Measurements from ENCODE around the gene LBR.

The LBR gene

GRCh38 chr1:225407755-225408154 is 20.1 kb downstream of the LBR start:
- H3K9me3 ChIP-seq (ENCODE audit: low read length), result no peaks in the 10 kb centered on the region
- peaks cover 98% of the 10 kb centered on the region for H3K36me3 ChIP-seq (ENCODE audit: insufficient read depth, low read length)
- H3K79me2 ChIP-seq (ENCODE audit: insufficient read depth, low read length), result no peaks in the 10 kb centered on the region
- H4K20me1 ChIP-seq (ENCODE audit: insufficient read depth, low read length), result no peaks in the 10 kb centered on the region
- H3K27me3 ChIP-seq (ENCODE audit: insufficient read depth, low read length), result no peaks in the 10 kb centered on the region
- no peak overlapping the region for H3K9ac ChIP-seq (ENCODE audit: low read length)
- H3F3A ChIP-seq (ENCODE audit: insufficient read depth, low read length), result no peaks in the 10 kb centered on the region
- no peak overlapping the region for H3K4me3 ChIP-seq (ENCODE audit: low read depth, low read length, poor library complexity, severe bottlenecking)
- TF ChIP-seq EZH2 (IDR thresholded peaks at IDR 0.05; ENCODE audit: borderline replicate concordance, low read length) (no peak), CTCF (IDR thresholded peaks at IDR 0.05; ENCODE audit: low read length) (no peak)
- H3K9me2 ChIP-seq (ENCODE audit: low read depth, low read length), result no peaks in the 10 kb centered on the region
- no peak overlapping the region for H3K27ac ChIP-seq (ENCODE audit: low read depth, low read length, poor library complexity, severe bottlenecking)
- H3K4me1 ChIP-seq (ENCODE audit: insufficient read depth, low read length, severe bottlenecking), result no peaks in the 10 kb centered on the region
- H2AFZ ChIP-seq (ENCODE audit: low read length), result no peak overlapping the region
- no peak overlapping the region for H3K4me2 ChIP-seq (ENCODE audit: low read length)

- no peak overlapping the region for H2AFZ ChIP-seq (ENCODE audit: low read length)
- H3K9me3 ChIP-seq (ENCODE audit: low read length), result no peaks in the 10 kb centered on the region
- TF ChIP-seq CTCF (IDR thresholded peaks at IDR 0.05; ENCODE audit: low read length), result no peak
- TF ChIP-seq EZH2 (IDR thresholded peaks at IDR 0.05; ENCODE audit: borderline replicate concordance, low read length), result no peak
- H3K4me2 ChIP-seq (ENCODE audit: low read length), result no peak overlapping the region
- no peak overlapping the region for H3K9ac ChIP-seq (ENCODE audit: low read length)
- no peaks in the 10 kb centered on the region for H3K9me2 ChIP-seq (ENCODE audit: low read depth, low read length)
- no peaks in the 10 kb centered on the region for H3K4me1 ChIP-seq (ENCODE audit: insufficient read depth, low read length, severe bottlenecking)
- H3K4me3 ChIP-seq (ENCODE audit: low read depth, low read length, poor library complexity, severe bottlenecking), result no peak overlapping the region
- H3K27ac ChIP-seq (ENCODE audit: low read depth, low read length, poor library complexity, severe bottlenecking), result no peak overlapping the region
- no peaks in the 10 kb centered on the region for H3K79me2 ChIP-seq (ENCODE audit: insufficient read depth, low read length)
- H4K20me1 ChIP-seq (ENCODE audit: insufficient read depth, low read length), result no peaks in the 10 kb centered on the region
- no peaks in the 10 kb centered on the region for H3F3A ChIP-seq (ENCODE audit: insufficient read depth, low read length)
- no peaks in the 10 kb centered on the region for H3K27me3 ChIP-seq (ENCODE audit: insufficient read depth, low read length)
- peaks cover 98% of the 10 kb centered on the region for H3K36me3 ChIP-seq (ENCODE audit: insufficient read depth, low read length)
These were observed 20.7 kb downstream of the LBR start for GRCh38 chr1:225406976-225407725.

GRCh38 chr1:225400968-225401367 is 26.9 kb downstream of the LBR start:
- Histone ChIP-seq H3K4me1 (ENCODE audit: insufficient read depth, low read length, severe bottlenecking) (no peaks in the 10 kb centered on the region), H3K9ac (ENCODE audit: low read length) (no peak overlapping the region), H3K4me2 (ENCODE audit: low read length) (no peak overlapping the region), H3K9me3 (ENCODE audit: low read length) (no peaks in the 10 kb centered on the region), H3K4me3 (ENCODE audit: low read depth, low read length, poor library complexity, severe bottlenecking) (no peak overlapping the region), H3K36me3 (ENCODE audit: insufficient read depth, low read length) (peaks cover 82% of the 10 kb centered on the region), H2AFZ (ENCODE audit: low read length) (no peak overlapping the region), H3F3A (ENCODE audit: insufficient read depth, low read length) (no peaks in the 10 kb centered on the region), H3K27me3 (ENCODE audit: insufficient read depth, low read length) (no peaks in the 10 kb centered on the region), H3K79me2 (ENCODE audit: insufficient read depth, low read length) (no peaks in the 10 kb centered on the region), H3K27ac (ENCODE audit: low read depth, low read length, poor library complexity, severe bottlenecking) (no peak overlapping the region), H3K9me2 (ENCODE audit: low read depth, low read length) (no peaks in the 10 kb centered on the region), H4K20me1 (ENCODE audit: insufficient read depth, low read length) (no peaks in the 10 kb centered on the region)
- no peak for TF ChIP-seq EZH2 (IDR thresholded peaks at IDR 0.05; ENCODE audit: borderline replicate concordance, low read length)

- no peaks in the 10 kb centered on the region for H4K20me1 ChIP-seq (ENCODE audit: insufficient read depth, low read length)
- no peak overlapping the region for H3K27ac ChIP-seq (ENCODE audit: low read depth, low read length, poor library complexity, severe bottlenecking)
- H3K4me1 ChIP-seq (ENCODE audit: insufficient read depth, low read length, severe bottlenecking), result no peaks in the 10 kb centered on the region
- no peaks in the 10 kb centered on the region for H3K9me2 ChIP-seq (ENCODE audit: low read depth, low read length)
- H3K4me2 ChIP-seq (ENCODE audit: low read length), result no peak overlapping the region
- H3K4me3 ChIP-seq (ENCODE audit: low read depth, low read length, poor library complexity, severe bottlenecking), result no peak overlapping the region
- H3K9ac ChIP-seq (ENCODE audit: low read length), result no peak overlapping the region
- no peaks in the 10 kb centered on the region for H3K27me3 ChIP-seq (ENCODE audit: insufficient read depth, low read length)
- H3F3A ChIP-seq (ENCODE audit: insufficient read depth, low read length), result no peaks in the 10 kb centered on the region
- H2AFZ ChIP-seq (ENCODE audit: low read length), result no peak overlapping the region
- H3K79me2 ChIP-seq (ENCODE audit: insufficient read depth, low read length), result no peaks in the 10 kb centered on the region
- peaks cover 38% of the 10 kb centered on the region for H3K36me3 ChIP-seq (ENCODE audit: insufficient read depth, low read length)
- TF ChIP-seq EZH2 (IDR thresholded peaks at IDR 0.05; ENCODE audit: borderline replicate concordance, low read length) (no peak), CTCF (IDR thresholded peaks at IDR 0.05; ENCODE audit: low read length) (no peak)
- no peaks in the 10 kb centered on the region for H3K9me3 ChIP-seq (ENCODE audit: low read length)
These were observed 31.5 kb downstream of the LBR start for GRCh38 chr1:225396357-225396756.

Data from OCI-LY1 (cell line).